Karpas-422 (cell line): ENCODE results near the gene LPIN1. TPM values are rescaled to one million over a fixed set of nuclear protein-coding genes. Genes with fewer than 3 reads are reported as not detected.
"Not testable (repeated sequence)": the region's sequence is repeated elsewhere in the genome, so short reads cannot be mapped to it uniquely, and the experiment has no call there.

Source experiments
- DNase-seq: peaks from one replicate; pipeline ENCODE4 v3.0.0-alpha.2; 2015
- H2AFZ ChIP-seq: fragments of 200-600 bp; sonication (generic); 2 replicates; pipeline ENCODE4 v1.6.1; 2014; ENCODE audit warnings: antibody characterized with exemption, low read length, mixed read lengths
- H3K27ac ChIP-seq: fragments of 200-600 bp; sonication (generic); 2 replicates; pipeline ENCODE4 v1.5.1; 2014; ENCODE audit warnings: mild to moderate bottlenecking, low read length, moderate library complexity
- H3K27me3 ChIP-seq: fragments of 200-600 bp; sonication (generic); 2 replicates; pipeline ENCODE4 v1.6.1; 2014; ENCODE audit warnings: low read length, mixed read lengths
- H3K36me3 ChIP-seq: fragments of 200-600 bp; sonication (generic); 2 replicates; pipeline ENCODE4 v1.6.1; 2014; ENCODE audit warnings: low read length, mixed read lengths; ENCODE audit not compliant: insufficient read depth
- H3K4me1 ChIP-seq: fragments of 200-600 bp; sonication (generic); 2 replicates; pipeline ENCODE4 v1.6.1; 2014; ENCODE audit warnings: mild to moderate bottlenecking, low read length, mixed read lengths
- H3K4me2 ChIP-seq: fragments of 200-600 bp; sonication (generic); 2 replicates; pipeline ENCODE4 v1.6.1; 2014; ENCODE audit warnings: low read length, low read depth, mild to moderate bottlenecking; ENCODE audit not compliant: poor library complexity, severe bottlenecking
- H3K4me3 ChIP-seq: fragments of 200-600 bp; sonication (generic); 2 replicates; pipeline ENCODE4 v1.5.1; 2014; ENCODE audit warnings: mild to moderate bottlenecking, antibody characterized with exemption, low read length, mixed read lengths
- H3K79me2 ChIP-seq: fragments of 200-600 bp; sonication (generic); 2 replicates; pipeline ENCODE4 v1.6.1; 2014; ENCODE audit warnings: mild to moderate bottlenecking, low read length, mixed read lengths
- H3K9ac ChIP-seq: fragments of 200-600 bp; sonication (generic); 2 replicates; pipeline ENCODE4 v1.6.0; 2014; ENCODE audit warnings: low read length
- H3K9me2 ChIP-seq: fragments of 200-600 bp; sonication (generic), shearing (Covaris generic); replicated peaks from 2 replicates; pipeline ENCODE4 v1.6.0; 2014; ENCODE audit warnings: mild to moderate bottlenecking, low read length, moderate library complexity; ENCODE audit not compliant: insufficient read depth
- H3K9me3 ChIP-seq: fragments of 300-700, 200-600 bp; sonication (generic); 2 replicates; pipeline ENCODE4 v1.6.1; 2014; ENCODE audit warnings: low read length, mixed read lengths
- H4K20me1 ChIP-seq: fragments of 200-600 bp; sonication (generic); 2 replicates; pipeline ENCODE4 v1.6.1; 2014; ENCODE audit warnings: mild to moderate bottlenecking, antibody characterized with exemption, low read length, low read depth; ENCODE audit not compliant: insufficient read depth
- total RNA-seq: library from RNA; depleted of rRNA; stranded (reverse); fragments of >200 nt; shearing (Covaris generic); gene quantifications from 2 replicates; pipeline ENCODE4 v1.2.3, GENCODE V29; 2014; ENCODE audit warnings: low replicate concordance

LPIN1 gene
- total RNA-seq, 1 experiment from 2014 or later, result 4.9 TPM

- not testable (repeated sequence) for H3K27me3 ChIP-seq, H3K4me2 ChIP-seq, H3K36me3 ChIP-seq, H3K9ac ChIP-seq, H3K79me2 ChIP-seq, H3K9me2 ChIP-seq, H3K4me3 ChIP-seq, H4K20me1 ChIP-seq, H3K9me3 ChIP-seq, DNase-seq, H3K27ac ChIP-seq, H2AFZ ChIP-seq
- peaks cover 17% of the 10 kb centered on the region for H3K4me1 ChIP-seq
These were observed 75.9 kb downstream of the LPIN1 start for GRCh38 chr2:11822359-11822745.

GRCh38 chr2:11822746-11823451 lies 76.5 kb downstream of the LPIN1 start:
- no peak overlapping the region for H3K27ac ChIP-seq
- H2AFZ ChIP-seq, result no peak overlapping the region
- no peak for DNase-seq
- no peak overlapping the region for H3K4me2 ChIP-seq
- peaks cover 19% of the 10 kb centered on the region for H3K4me1 ChIP-seq
- H3K79me2 ChIP-seq, result no peaks in the 10 kb centered on the region
- no peak overlapping the region for H3K4me3 ChIP-seq
- no peaks in the 10 kb centered on the region for H3K9me2 ChIP-seq
- no peaks in the 10 kb centered on the region for H3K36me3 ChIP-seq
- H3K27me3 ChIP-seq, result no peaks in the 10 kb centered on the region
- no peak overlapping the region for H3K9ac ChIP-seq
- H3K9me3 ChIP-seq, result no peaks in the 10 kb centered on the region
- H4K20me1 ChIP-seq, result no peaks in the 10 kb centered on the region

DNA sequence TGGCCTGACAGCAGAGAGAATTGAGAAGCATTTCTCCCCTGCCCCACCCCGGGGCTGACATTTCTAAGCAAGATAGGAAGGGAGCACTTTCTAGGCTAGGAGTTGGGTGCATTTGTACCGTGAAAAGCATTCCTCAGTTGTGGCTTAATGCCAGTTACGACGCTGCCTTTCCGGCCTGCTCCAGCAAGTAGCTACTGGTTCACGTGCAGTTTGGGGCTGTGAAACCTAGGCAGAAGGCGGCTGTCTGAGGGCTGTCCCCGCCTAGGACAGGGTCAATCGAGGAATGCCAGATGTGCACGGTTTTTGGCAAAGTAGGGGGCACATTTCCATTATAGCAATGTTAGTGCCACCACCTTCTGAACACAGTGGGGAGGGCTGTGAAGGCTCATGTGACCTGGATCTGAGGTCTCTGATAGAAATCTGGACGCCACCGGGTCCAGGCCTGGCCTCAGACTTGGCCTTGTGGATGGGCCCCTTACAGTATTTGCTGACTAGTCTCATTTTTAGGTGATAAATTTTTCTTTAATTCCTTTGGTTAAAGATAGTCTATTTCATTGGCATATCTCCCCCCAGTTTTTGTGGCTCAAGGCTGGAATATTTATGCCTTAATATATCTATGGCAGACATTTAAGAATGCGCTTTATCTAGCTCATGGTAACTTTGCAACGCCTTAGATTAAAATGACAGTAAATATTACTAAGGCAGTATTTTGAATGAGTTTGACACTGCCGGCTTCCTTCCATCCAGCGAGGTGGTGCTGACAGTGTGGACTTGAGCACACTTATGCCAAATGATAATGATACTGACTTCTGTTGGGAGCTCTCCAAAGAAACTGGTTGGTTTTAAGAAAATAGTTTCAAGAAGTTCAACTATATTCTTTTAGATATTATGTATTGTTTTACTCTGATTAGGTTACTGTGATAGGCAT lies 78.7 kb downstream of the LPIN1 start:
- H3K36me3 ChIP-seq, result no peaks in the 10 kb centered on the region
- no peak overlapping the region for H3K9ac ChIP-seq
- no peaks in the 10 kb centered on the region for H3K9me2 ChIP-seq

DNA sequence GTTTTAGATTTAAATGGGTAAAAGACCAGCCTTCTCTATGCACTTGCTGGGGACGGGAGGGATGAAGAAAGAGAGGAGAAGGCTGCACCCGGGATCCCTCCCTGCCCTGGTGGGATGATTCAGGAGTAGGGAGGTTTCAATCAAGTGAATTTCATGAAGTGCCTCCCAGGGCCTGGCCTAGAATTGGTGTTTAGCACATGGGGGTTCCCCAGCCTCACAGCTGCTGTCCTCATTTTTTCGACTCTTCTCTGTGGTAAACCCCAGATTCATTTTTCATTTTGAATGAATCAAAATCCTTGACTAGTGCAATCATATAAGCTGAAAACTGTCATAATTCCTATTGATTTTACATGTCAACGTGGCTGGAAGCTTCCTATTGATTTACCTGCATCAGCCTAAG lies 81.1 kb downstream of the LPIN1 start:
- DNase-seq, result no peak
- Histone ChIP-seq H2AFZ (no peak overlapping the region), H3K4me3 (no peak overlapping the region), H3K4me2 (no peak overlapping the region), H3K79me2 (no peaks in the 10 kb centered on the region), H3K27ac (no peak overlapping the region; the same call in 1 of the 2 replicates), H3K36me3 (no peaks in the 10 kb centered on the region), H4K20me1 (no peaks in the 10 kb centered on the region), H3K9me2 (no peaks in the 10 kb centered on the region), H3K9me3 (no peaks in the 10 kb centered on the region), H3K27me3 (no peaks in the 10 kb centered on the region), H3K9ac (no peak overlapping the region), H3K4me1 (peaks cover 57% of the 10 kb centered on the region)

More for the DNA sequence above, 78.7 kb downstream of the LPIN1 start:
- Histone ChIP-seq H3K4me2 (no peak overlapping the region), H3K79me2 (no peaks in the 10 kb centered on the region), H3K9me3 (no peaks in the 10 kb centered on the region), H3K27ac (no peak overlapping the region), H3K4me1 (peaks cover 33% of the 10 kb centered on the region), H4K20me1 (no peaks in the 10 kb centered on the region), H3K27me3 (no peaks in the 10 kb centered on the region), H3K4me3 (no peak overlapping the region), H2AFZ (no peak overlapping the region)
- DNase-seq, result no peak

GRCh38 chr2:11828933-11829323 lies 82.5 kb downstream of the LPIN1 start:
- H3K27me3 ChIP-seq, result no peaks in the 10 kb centered on the region
- peaks cover 64% of the 10 kb centered on the region for H3K4me1 ChIP-seq
- peak overlapping the region; percentile 87 for H3K9ac ChIP-seq
- peak; percentile 53 for DNase-seq
- peak overlapping the region; percentile 97 for H3K27ac ChIP-seq
- H3K4me3 ChIP-seq, result no peak overlapping the region
- H3K36me3 ChIP-seq, result no peaks in the 10 kb centered on the region
- no peaks in the 10 kb centered on the region for H4K20me1 ChIP-seq
- H3K4me2 ChIP-seq, result peak overlapping the region; percentile 92
- no peaks in the 10 kb centered on the region for H3K9me2 ChIP-seq
- H2AFZ ChIP-seq, result no peak overlapping the region
- no peaks in the 10 kb centered on the region for H3K9me3 ChIP-seq
- peaks cover 7% of the 10 kb centered on the region for H3K79me2 ChIP-seq

- Histone ChIP-seq H3K27ac (peak overlapping the region; percentile 97), H3K36me3 (no peaks in the 10 kb centered on the region), H4K20me1 (no peaks in the 10 kb centered on the region), H3K4me1 (peaks cover 68% of the 10 kb centered on the region), H3K4me3 (peak overlapping the region; percentile 61), H3K79me2 (peaks cover 12% of the 10 kb centered on the region), H3K27me3 (no peaks in the 10 kb centered on the region), H3K9ac (peak overlapping the region; percentile 87), H3K9me3 (no peaks in the 10 kb centered on the region), H3K4me2 (peak overlapping the region; percentile 92), H2AFZ (peak overlapping the region; percentile 27; the same call in 1 of the 2 replicates), H3K9me2 (no peaks in the 10 kb centered on the region)
- peak; percentile 94 for DNase-seq
These were observed 83.0 kb downstream of the LPIN1 start for GRCh38 chr2:11829324-11829946.

GRCh38 chr2:11829947-11830707 lies 83.7 kb downstream of the LPIN1 start:
- Histone ChIP-seq H3K4me2 (peak overlapping the region; percentile 92), H3K9me2 (no peaks in the 10 kb centered on the region), H3K27ac (peak overlapping the region; percentile 97), H3K4me3 (peak overlapping the region; percentile 61), H3K79me2 (peaks cover 19% of the 10 kb centered on the region), H3K4me1 (peaks cover 75% of the 10 kb centered on the region), H4K20me1 (no peaks in the 10 kb centered on the region), H2AFZ (peak overlapping the region; percentile 27; the same call in 1 of the 2 replicates), H3K9ac (peak overlapping the region; percentile 87), H3K27me3 (no peaks in the 10 kb centered on the region), H3K9me3 (no peaks in the 10 kb centered on the region), H3K36me3 (no peaks in the 10 kb centered on the region)
- peak; percentile 91 for DNase-seq
